NB4 (cell line): ENCODE data around the gene MZF1.
A peak's percentile ranks its signal among the peaks of the same experiment; 100 is the strongest.
"Not testable (repeated sequence)": the region's sequence is repeated elsewhere in the genome, so short reads cannot be mapped to it uniquely, and the experiment has no call there.

Experiments used
- DNase-seq: peaks from one replicate; pipeline ENCODE4 v3.0.0; 2010; ENCODE audit warnings: low read depth
- H3K4me3 ChIP-seq: one replicate; pipeline ENCODE4 v1.5.1; 2011; ENCODE audit warnings: mild to moderate bottlenecking, low read depth, low read length, moderate library complexity
- MYC ChIP-seq: IDR thresholded peaks from 2 replicates; pipeline ENCODE4 v1.6.1; 2011; ENCODE audit warnings: low read depth, low read length
- POLR2A ChIP-seq: IDR thresholded peaks from 2 replicates; pipeline ENCODE4 v1.6.1; 2011; ENCODE audit warnings: mild to moderate bottlenecking; ENCODE audit not compliant: insufficient read length; ENCODE audit errors: extremely low read depth
- TF ChIP-seq, protein P1 (sequence below): IDR thresholded peaks from 2 replicates; pipeline ENCODE4 v1.6.1; 2011; ENCODE audit warnings: low read depth, low read length
- TF ChIP-seq, protein P2 (sequence below): IDR thresholded peaks from one replicate; pipeline ENCODE4 v1.5.1; 2012; ENCODE audit warnings: low read depth, low read length

The MZF1 gene

DNA sequence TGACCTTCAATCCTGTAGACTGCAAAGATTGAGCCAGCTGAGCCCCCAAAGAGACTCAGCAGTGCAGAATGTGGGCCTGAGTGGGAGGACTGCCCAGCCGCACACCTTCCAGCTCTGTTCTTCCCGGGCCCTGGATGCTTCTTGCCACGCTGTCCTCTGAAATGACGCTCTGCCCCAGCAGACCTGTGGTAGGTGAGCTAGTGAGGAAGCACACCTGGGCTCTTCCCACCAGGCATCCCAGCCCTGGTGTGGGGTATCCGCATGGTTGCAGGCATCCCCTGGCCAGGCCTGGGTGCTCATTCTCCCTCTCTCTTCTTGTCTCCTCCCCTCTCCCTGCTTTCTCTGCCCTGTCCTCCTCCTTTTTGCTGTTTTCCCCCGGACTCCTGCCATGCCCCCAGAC is 9.8 kb upstream of the MZF1 start:
- TF ChIP-seq, protein P1, sequence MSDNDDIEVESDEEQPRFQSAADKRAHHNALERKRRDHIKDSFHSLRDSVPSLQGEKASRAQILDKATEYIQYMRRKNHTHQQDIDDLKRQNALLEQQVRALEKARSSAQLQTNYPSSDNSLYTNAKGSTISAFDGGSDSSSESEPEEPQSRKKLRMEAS, result no peak
- TF ChIP-seq POLR2A (no peak), MYC (no peak)
- TF ChIP-seq, protein P2, sequence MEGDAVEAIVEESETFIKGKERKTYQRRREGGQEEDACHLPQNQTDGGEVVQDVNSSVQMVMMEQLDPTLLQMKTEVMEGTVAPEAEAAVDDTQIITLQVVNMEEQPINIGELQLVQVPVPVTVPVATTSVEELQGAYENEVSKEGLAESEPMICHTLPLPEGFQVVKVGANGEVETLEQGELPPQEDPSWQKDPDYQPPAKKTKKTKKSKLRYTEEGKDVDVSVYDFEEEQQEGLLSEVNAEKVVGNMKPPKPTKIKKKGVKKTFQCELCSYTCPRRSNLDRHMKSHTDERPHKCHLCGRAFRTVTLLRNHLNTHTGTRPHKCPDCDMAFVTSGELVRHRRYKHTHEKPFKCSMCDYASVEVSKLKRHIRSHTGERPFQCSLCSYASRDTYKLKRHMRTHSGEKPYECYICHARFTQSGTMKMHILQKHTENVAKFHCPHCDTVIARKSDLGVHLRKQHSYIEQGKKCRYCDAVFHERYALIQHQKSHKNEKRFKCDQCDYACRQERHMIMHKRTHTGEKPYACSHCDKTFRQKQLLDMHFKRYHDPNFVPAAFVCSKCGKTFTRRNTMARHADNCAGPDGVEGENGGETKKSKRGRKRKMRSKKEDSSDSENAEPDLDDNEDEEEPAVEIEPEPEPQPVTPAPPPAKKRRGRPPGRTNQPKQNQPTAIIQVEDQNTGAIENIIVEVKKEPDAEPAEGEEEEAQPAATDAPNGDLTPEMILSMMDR, result no peak
- no peak overlapping the region for H3K4me3 ChIP-seq
- DNase-seq, result no peak

DNA sequence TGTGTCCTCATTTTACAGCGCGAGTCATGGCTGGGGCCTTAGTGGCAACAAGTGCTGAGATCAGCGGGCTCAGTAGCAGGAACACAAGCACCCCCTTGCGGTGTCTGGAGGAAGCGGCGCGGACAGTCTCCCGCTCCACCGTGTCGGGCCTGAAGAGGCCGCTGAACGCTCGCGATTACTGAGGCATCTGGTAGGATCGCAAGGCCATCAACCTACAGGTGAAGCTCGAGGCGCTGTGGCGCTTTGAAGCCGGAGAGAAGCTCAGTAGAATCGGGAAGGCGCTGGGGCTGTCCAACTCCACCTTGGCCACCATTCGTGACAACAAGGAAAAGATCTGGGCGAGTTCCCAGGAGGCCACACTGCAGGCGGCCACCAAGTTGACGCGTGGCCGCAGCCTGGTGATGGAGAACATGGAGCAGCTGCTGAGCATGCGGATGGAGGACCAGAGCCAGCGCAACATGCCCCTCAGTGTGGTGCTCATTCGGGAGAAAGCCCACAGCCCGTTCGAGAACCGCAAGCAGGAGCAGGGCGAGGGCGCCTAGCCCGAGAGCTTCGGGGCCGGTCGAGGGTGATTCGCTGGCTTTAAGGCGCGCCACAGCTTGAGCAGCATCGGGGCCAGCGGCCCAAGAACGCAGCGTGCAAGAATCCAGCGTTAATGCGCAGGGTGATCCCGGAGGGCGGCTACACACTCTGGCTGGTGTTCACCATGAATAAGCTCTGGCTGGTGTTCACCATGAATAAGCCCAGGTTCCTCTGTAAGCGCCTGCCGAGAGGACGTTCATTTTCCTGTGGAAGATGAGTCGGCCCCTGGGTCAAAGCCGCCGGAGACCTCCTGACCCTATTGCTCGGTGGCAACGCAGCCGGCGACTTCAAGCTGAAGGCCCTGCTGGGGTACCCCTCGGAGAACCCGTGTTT is 8.3 kb upstream of the MZF1 start:
- H3K4me3 ChIP-seq, result no peak overlapping the region
- peak; percentile 85 for DNase-seq
- TF ChIP-seq, protein P2, result peak; percentile 92
- peak; percentile 81; the same call in 1 of the 2 replicates for TF ChIP-seq MYC
- TF ChIP-seq POLR2A, result no peak
- TF ChIP-seq, protein P1, result peak; percentile 72; the same call in 1 of the 2 replicates

DNA sequence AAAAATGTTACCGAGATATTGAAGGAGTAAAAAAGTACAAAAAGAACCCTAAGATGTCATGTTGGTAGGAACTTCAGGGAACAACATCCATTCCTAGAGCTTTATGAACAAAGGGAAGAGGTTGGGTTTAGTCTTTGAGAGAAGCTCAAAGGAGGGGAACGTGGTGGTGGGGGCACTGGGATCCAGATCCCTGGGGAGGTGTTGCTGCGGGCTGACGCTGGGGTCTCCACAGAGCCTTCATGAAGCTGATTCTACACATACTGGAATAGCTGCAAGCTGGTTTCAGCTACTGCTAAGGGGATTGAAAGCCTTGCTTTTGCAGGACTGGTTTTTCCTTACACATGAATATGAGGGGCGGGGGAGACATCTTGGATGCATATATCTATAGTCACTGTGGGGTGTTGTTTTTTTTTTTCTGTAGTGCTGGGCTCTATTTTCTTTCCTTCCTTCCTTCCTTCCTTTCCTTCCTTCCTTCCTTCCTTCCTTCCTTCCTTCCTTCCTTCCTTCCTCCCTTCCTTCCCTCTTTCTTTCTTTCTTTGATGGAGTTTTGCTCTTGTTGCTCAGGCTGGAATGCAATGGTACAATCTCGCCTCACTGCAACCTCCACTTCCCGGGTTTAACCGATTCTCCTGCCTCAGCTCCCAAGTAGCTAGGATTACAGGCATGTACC is 6.5 kb upstream of the MZF1 start:
- no peak overlapping the region for H3K4me3 ChIP-seq
- TF ChIP-seq POLR2A, result no peak
- no peak for TF ChIP-seq MYC
- TF ChIP-seq, protein P1, result no peak
- TF ChIP-seq, protein P2, result no peak
- no peak for DNase-seq

DNA sequence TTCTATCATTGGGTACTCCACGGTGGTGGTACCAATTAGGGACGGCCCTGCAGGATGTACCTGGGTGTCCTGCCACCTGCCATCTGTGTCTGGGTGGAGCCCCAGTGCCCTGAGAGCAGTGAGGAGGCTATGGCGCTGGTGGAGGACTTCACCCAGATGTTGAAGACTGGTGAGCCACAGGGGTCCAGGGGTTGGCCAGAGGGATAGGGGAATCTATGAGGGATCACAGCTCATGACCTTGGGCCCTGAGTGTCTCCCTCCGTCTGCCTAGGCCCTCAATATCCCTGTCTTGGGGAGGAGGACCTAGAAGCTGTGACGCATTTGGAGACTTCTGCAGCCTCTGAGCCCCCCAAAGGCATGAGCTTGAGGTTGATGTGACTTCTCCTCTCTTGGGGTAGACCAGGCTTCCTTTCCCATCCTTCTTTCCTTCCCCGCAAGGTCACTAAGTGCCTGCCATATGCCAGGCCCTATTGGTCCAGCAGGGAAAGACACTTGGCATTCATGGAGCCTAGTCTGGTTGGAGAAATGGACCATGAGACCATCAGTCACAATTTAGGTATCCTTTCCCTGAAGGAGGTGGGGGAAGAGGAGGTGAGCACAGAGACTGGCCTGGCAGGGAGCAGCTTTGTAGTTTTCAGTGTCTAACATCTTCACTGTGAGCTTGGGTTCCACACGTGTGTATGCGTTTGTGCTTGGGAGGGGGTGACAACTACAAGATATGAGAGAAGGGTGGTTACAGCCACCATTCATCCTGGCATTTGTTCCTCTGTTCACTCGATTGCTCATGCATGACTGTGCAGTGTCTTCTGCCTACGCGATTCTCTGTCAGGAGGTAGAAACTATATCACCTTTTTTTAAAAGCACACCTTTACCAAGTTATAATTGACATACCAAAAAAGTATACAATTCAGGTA is 5.1 kb upstream of the MZF1 start:
- H3K4me3 ChIP-seq, result no peak overlapping the region
- TF ChIP-seq, protein P1, result no peak
- TF ChIP-seq, protein P2, result no peak
- TF ChIP-seq POLR2A (no peak), MYC (no peak)
- DNase-seq, result no peak

DNA sequence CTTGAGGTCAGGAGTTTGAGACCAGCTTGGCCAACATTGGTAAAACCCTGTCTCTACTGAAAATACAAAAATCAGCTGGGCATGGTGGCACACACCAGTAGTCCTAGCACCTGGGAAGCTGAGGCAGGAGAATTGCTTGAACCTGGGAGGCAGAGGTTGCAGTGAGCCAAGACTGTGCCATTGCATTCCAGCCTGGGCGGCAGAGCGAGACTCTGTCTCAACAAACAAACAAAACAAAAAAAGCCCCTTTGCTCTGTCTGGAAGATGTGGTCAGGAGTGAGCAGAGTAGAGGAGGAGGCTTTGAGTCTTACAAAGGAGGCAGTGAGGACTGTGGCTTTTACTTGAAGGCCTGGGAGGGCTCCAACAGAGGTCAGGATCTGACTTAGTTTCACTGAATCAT is 4.4 kb upstream of the MZF1 start:
- DNase-seq, H3K4me3 ChIP-seq: not testable (repeated sequence)
